Measurements from ENCODE around the gene NOA1.

NOA1 gene

GRCh38 chr4:56977321-56978012, at the start of gene NOA1:
TSS of gene NOA1 (minus strand) at chr4:56977606. CDS start at chr4:56977585, 21 bp downstream.
- peak; percentile 95 for DNase-seq (ENCODE audit: low read depth in 2 of 2)

- no peak for DNase-seq (ENCODE audit: low read depth in 2 of 2)
Measured at GRCh38 chr4:57023104-57023503, 45.7 kb upstream of the NOA1 start.

DNA sequence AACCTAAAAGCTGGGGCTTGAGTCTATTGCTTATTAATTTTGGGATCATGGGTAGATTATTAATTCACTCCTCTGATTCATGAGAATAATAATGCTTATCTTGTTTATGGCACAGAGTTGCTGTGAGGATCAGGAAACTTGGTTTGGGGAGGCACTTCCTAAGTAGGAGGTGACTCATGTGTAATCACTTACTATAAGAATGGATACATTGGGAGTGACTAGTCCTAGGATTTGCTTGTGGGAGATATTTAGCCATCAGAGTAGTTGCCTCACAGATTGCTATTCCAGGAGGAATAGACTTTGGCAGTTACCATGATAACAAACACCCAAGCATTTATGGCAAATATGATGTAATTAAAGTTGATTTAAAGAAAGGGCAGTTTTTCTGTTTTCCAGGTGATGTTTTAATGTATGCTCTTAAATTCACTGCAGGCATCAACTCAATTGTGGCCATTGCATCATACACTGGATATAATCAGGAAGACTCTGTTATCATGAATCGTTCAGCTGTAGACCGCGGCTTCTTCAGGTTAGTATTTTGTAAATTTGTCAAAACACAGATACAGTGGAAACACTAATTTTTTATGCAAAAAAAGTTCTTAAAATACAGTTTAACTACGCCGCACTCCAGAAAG, 43.2 kb upstream of the NOA1 start:
- no peak for DNase-seq (ENCODE audit: low read depth in 2 of 2)

- DNase-seq (ENCODE audit: low read depth in 2 of 2) = no peak
Measured at GRCh38 chr4:57018980-57019379, 41.6 kb upstream of the NOA1 start.

- DNase-seq (ENCODE audit: low read depth in 2 of 2) = no peak
Measured at GRCh38 chr4:57013543-57014120, 36.2 kb upstream of the NOA1 start.

DNA sequence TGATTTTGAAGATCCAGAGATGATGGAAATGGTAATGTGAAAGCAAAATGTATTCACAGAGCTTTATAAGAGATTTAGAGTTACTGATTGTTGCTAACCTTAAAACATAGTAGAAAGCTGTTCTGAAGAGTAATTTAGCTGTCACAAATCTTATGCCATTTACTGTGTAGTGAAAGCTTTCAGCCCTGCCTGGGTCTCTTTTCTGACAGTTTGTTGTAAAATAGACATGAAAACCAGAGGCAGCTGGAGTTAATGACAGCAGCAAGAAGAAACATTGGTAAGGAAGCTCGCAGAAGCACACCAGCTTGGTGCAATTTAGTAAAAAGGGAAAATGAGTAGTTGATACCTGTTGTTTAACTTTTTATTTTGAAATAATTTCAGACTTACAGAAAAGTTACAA, 22.3 kb upstream of the NOA1 start:
- DNase-seq (ENCODE audit: low read depth in 2 of 2) = no peak

DNA sequence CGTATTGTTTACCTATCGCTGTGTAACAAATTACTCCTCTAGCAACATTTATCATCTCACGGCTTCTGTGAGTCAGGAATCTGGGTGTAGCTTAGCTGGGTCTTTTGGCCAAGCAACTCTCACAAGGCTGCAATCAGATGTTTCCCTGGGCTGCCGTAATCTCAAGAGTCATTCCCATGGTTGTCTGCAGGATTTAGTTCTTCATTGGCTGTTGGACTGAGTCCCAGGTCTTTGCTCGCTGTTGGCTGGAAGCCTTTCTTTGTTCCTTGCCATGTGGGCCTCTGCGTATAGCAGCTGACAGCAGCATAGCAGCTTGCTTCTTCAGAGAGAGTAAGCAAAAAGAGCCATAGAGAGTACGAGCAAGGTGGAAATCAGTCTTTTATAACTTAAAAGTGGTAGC, 18.1 kb upstream of the NOA1 start:
- no peak for DNase-seq (ENCODE audit: low read depth in 2 of 2)

DNA sequence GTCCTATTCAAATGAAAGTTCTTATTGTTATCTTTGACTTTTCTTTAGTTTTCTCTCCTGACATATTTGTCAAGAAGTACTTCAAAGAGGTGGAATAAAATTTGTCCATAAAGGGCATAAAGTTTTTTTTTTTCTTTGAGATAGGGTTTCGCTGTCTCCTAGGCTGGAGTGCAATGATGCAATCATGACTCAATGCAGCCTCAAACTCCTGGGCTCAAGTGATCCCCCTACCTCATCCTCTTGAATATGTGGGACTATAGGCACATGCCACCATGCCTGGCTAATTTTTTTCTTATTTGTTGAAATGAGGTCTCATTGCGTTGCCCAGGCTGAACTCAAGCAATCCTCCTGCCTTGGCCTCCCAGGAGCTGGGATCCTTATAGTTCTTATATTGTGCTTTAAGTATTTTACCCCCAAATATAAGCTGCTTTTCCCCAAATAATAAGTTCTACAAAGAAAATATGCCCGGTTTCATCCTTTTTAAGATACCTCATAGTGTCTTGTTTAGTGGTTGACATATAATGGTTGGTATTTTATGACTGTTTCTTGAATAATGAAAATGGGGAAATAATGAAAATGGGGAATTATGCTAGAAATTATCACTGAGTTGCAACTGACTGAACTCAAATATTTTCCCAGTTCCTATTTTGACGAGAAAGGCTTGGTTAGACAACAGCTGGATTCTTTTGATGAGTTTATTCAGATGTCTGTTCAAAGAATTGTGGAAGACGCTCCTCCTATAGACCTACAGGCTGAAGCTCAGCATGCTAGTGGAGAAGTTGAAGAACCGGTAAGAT, 12.9 kb upstream of the NOA1 start:
- DNase-seq (ENCODE audit: low read depth in 2 of 2) = no peak

- DNase-seq (ENCODE audit: low read depth in 2 of 2) = no peak
Measured at GRCh38 chr4:56986952-56987351, 9.5 kb upstream of the NOA1 start.

- no peak for DNase-seq (ENCODE audit: low read depth in 2 of 2)
Measured at GRCh38 chr4:56986192-56986591, 8.8 kb upstream of the NOA1 start.

GRCh38 chr4:56981795-56982201, 4.4 kb upstream of the NOA1 start:
- DNase-seq (ENCODE audit: low read depth in 2 of 2) = no peak

GRCh38 chr4:56979421-56980072, 2.1 kb upstream of the NOA1 start:
- peak; percentile 6 to 31 for DNase-seq (ENCODE audit: low read depth in 2 of 2)

GRCh38 chr4:56978750-56979303, 1.4 kb upstream of the NOA1 start, which contains the start of gene POLR2B:
TSS of gene POLR2B (plus strand) at chr4:56978896. CDS start at chr4:56978986, 90 bp downstream.
- DNase-seq (ENCODE audit: low read depth in 2 of 2) = peak; percentile 79

DNA sequence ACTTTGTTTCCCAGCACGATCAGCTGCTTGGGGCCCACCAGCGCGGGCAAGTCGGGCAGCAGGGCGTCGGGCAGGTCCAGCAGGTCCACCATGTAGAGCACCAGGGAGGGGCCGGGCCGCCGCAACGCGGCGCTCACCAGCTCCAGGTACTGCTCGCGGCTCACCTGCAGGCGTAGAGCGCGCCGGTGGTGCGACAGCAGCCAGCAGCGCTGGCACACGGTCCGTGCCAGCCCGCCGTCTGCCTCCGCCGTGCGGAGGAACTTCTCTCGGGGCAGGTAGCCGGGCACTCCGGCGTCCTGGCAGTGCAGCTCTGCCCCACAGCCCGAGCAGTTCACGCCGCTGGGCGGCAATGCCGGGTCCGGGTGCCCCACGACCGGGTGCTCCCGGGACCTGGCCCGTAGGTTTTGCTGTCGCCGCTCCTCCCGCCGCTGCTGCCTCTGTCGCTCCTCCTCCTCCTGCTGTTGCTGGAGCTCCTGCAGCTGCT, 527 bp downstream of the NOA1 start:
- DNase-seq (ENCODE audit: low read depth in 2 of 2) = peak; percentile 14

DNA sequence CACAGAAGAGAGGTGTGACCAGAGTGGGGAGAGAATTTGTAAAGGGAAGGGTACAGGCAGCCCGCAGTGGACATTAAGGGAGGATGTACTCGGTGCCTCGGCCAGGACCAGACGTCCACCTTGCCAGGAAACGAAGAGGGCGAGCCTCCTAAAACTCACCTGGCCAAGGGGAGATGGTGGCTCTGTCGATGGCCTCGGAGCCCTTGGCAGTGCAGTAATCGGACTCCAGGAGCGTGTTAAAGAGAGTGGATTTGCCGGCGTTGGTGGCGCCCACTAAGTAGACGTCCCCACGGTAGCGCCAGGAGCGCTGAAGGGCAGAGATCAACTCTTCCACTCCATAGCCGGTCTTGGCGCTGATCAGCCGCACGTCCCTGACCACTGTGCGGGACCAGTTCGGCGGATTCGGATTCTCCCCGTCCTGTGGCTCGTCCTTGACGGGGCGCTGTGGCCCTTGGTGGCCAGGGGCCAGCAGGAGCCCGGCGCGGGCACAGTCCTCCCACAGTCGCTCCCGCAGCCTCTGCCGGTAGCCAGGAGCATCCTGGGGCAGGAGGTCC, 1.0 kb downstream of the NOA1 start:
- no peak for DNase-seq (ENCODE audit: low read depth in 2 of 2)

- DNase-seq (ENCODE audit: low read depth in 2 of 2) = no peak
Measured at GRCh38 chr4:56973336-56973735, 4.1 kb downstream of the NOA1 start.

DNA sequence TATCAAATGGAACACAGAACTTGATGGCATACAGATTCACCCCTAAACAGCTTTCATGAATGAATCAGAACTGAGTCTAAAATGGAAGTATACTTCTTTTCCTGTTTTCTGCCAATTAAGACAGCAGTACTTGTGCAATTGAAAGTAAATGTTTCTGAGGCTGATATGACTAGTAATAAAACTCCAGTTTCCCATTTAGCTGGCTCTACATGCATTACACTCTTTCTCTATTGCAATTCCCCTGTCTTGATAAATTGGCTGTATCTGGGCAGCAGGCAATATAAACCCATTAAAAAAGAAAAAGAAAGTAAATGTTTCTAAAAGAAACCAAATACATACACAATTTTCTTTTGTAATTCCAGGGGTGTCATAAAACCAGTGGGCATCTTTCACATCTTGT, 4.6 kb downstream of the NOA1 start:
- DNase-seq (ENCODE audit: low read depth in 2 of 2) = no peak

DNA sequence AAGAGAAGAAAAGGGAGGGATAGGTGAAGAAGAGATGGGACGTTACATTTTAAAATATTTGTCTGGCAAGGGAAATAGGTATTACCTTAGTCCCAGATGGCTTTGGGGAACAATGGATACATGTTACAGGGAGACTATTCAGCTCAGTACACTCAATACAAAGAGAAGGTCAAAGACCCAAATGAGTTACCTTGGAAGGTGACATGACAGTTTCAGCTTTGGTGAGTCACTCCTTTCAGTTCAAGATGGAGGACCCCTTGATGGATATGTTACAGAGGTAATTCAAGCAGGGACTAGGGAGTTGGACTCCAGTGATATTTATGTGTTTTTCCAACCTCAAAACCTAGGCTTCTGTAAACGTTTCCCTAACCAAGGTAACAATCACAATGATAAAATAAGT, 5.0 kb downstream of the NOA1 start:
- no peak for DNase-seq (ENCODE audit: low read depth in 2 of 2)

DNA sequence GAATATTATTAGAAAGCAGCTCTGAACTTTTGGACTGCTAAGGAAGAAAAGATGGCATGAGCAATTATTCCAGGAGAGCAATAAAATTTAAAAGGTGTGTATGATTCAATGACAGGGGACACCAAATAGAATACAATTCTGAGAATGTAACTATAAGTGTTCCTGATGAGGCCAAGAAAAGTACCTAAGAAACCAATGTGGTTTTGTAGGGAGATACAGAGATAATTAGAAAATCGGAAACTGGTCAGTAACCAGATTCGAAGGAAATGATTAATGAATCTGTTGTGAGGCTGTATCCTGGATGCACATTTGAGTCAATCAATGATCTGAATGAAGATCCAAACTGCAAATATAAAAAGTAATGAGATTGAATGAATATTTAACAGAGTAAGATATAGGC, 6.0 kb downstream of the NOA1 start:
- no peak for DNase-seq (ENCODE audit: low read depth in 2 of 2)

- DNase-seq (ENCODE audit: low read depth in 2 of 2) = no peak
Measured at GRCh38 chr4:56961107-56961500, 16.3 kb downstream of the NOA1 start.

GRCh38 chr4:56959100-56959499, 18.3 kb downstream of the NOA1 start:
- DNase-seq (ENCODE audit: low read depth in 2 of 2) = no peak
